ENCODE data around the gene EMX2. TPM values are rescaled to one million over a fixed set of nuclear protein-coding genes. Genes with fewer than 3 reads are reported as not detected.

EMX2 gene
- polyA plus RNA-seq, 1 donor from 2014 or later = 0.12 TPM

DNA sequence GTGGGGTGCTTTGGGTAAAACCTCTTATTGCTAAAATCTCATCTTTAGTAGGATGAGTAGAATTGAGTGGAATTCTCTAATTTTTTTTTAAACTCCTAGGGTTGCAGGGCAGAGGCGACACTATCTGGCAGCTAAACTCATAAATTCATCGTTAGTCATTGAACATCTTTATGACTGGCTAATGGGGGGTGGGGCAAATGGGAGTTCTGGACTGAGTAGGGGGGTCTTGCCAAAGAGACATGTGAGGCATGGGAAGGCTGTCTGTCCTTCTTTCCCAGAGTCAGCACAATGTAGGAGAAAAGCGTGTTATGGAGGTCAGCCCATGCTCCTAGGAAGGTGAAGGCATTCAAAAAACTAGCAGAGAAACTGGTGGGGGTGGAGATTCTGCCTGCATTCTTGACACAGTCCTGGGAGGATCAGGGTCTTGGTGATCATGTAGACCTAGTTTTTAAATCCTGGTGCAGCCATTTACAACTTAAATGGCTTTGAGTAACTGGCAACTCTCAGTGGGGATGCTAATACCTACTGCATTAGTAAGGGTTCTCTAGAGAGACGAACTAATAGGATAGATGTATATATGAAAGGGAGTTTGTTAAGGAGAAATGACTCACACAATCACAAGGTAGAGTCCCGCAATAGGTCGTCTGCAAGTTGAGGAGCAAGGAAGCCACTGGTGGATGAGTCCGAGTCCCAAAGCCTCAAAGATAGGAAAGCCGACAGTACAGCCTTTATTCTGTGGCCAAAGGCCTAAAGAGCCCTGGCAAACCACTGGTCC lies 47.7 kb downstream of the EMX2 start:
- Histone ChIP-seq H3K9me3 (ENCODE audit: low read length) (no peaks in the 10 kb centered on the region), H3K79me2 (replicated peaks; ENCODE audit: insufficient read depth, low read length) (no peaks in the 10 kb centered on the region), H3K9me2 (ENCODE audit: insufficient read depth, low read length) (no peaks in the 10 kb centered on the region), H3K4me3 (ENCODE audit: low read length) (no peak overlapping the region), H3K9ac (ENCODE audit: low read length) (no peak overlapping the region), H2AFZ (ENCODE audit: low read depth, low read length) (no peak overlapping the region), H3K27me3 (ENCODE audit: insufficient read depth, low read depth, low read length) (no peaks in the 10 kb centered on the region), H4K20me1 (ENCODE audit: insufficient read depth) (no peaks in the 10 kb centered on the region), H3K4me2 (ENCODE audit: low read length) (no peak overlapping the region), H3K36me3 (ENCODE audit: insufficient read depth, low read length) (no peaks in the 10 kb centered on the region), H3F3A (ENCODE audit: insufficient read depth, low read length, poor library complexity, severe bottlenecking) (no peaks in the 10 kb centered on the region), H3K27ac (ENCODE audit: low read length) (no peak overlapping the region)
- TF ChIP-seq POLR2AphosphoS5 (IDR thresholded peaks at IDR 0.05) = no peak
- no peak for TF ChIP-seq TAF1 (IDR thresholded peaks at IDR 0.05; ENCODE audit: low read depth)
- TF ChIP-seq SMC3 (conservative IDR thresholded peaks at IDR 0.05; ENCODE audit: poor library complexity) = no peak
- TF ChIP-seq EP300 (conservative IDR thresholded peaks at IDR 0.05; ENCODE audit: poor library complexity, severe bottlenecking) = no peak
- TF ChIP-seq, protein P1, sequence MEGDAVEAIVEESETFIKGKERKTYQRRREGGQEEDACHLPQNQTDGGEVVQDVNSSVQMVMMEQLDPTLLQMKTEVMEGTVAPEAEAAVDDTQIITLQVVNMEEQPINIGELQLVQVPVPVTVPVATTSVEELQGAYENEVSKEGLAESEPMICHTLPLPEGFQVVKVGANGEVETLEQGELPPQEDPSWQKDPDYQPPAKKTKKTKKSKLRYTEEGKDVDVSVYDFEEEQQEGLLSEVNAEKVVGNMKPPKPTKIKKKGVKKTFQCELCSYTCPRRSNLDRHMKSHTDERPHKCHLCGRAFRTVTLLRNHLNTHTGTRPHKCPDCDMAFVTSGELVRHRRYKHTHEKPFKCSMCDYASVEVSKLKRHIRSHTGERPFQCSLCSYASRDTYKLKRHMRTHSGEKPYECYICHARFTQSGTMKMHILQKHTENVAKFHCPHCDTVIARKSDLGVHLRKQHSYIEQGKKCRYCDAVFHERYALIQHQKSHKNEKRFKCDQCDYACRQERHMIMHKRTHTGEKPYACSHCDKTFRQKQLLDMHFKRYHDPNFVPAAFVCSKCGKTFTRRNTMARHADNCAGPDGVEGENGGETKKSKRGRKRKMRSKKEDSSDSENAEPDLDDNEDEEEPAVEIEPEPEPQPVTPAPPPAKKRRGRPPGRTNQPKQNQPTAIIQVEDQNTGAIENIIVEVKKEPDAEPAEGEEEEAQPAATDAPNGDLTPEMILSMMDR (IDR thresholded peaks at IDR 0.05; ENCODE audit: poor library complexity, severe bottlenecking) = no peak
- no peak for TF ChIP-seq EZH2 (IDR thresholded peaks at IDR 0.05; ENCODE audit: borderline replicate concordance, insufficient read depth, low read length, poor library complexity, severe bottlenecking)
- no peak for TF ChIP-seq REST (IDR thresholded peaks at IDR 0.05; ENCODE audit: borderline replicate concordance)
- TF ChIP-seq MXI1 (conservative IDR thresholded peaks at IDR 0.05; ENCODE audit: poor library complexity, severe bottlenecking) = no peak
- no peak for TF ChIP-seq RAD21 (conservative IDR thresholded peaks at IDR 0.05)

DNA sequence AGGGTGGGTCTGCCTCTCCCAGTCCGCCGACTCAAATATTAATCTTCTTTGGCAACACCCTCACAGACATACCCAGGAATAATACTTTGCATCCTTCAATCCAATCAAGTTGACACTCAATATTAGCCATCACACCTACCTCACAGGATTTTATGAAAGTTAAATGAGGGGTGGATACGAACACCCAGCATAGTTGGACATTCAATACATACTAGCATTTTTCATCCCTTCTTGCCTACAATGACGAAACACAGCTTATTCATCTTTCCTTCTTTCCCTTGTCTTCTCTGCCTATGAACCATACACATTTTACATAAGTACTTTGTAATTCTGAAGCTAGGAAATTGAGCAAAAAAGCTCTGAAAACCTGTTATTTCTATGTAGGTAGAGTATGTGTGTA lies 48.5 kb downstream of the EMX2 start:
- no peak for TF ChIP-seq SMC3 (conservative IDR thresholded peaks at IDR 0.05; ENCODE audit: poor library complexity)
- TF ChIP-seq TAF1 (IDR thresholded peaks at IDR 0.05; ENCODE audit: low read depth) = no peak
- no peak for TF ChIP-seq RAD21 (conservative IDR thresholded peaks at IDR 0.05)
- no peak for TF ChIP-seq EZH2 (IDR thresholded peaks at IDR 0.05; ENCODE audit: borderline replicate concordance, insufficient read depth, low read length, poor library complexity, severe bottlenecking)
- TF ChIP-seq EP300 (conservative IDR thresholded peaks at IDR 0.05; ENCODE audit: poor library complexity, severe bottlenecking) = no peak
- no peak for TF ChIP-seq POLR2AphosphoS5 (IDR thresholded peaks at IDR 0.05)
- TF ChIP-seq, protein P1 (IDR thresholded peaks at IDR 0.05; ENCODE audit: poor library complexity, severe bottlenecking) = no peak
- TF ChIP-seq REST (IDR thresholded peaks at IDR 0.05; ENCODE audit: borderline replicate concordance) = no peak
- TF ChIP-seq MXI1 (conservative IDR thresholded peaks at IDR 0.05; ENCODE audit: poor library complexity, severe bottlenecking) = no peak
- H3K79me2 ChIP-seq (replicated peaks; ENCODE audit: insufficient read depth, low read length) = no peaks in the 10 kb centered on the region

More for the DNA sequence above, 48.5 kb downstream of the EMX2 start:
- H3K9me3 ChIP-seq (ENCODE audit: low read length) = no peaks in the 10 kb centered on the region
- no peaks in the 10 kb centered on the region for H3F3A ChIP-seq (ENCODE audit: insufficient read depth, low read length, poor library complexity, severe bottlenecking)
- no peaks in the 10 kb centered on the region for H3K9me2 ChIP-seq (ENCODE audit: insufficient read depth, low read length)
- H3K4me3 ChIP-seq (ENCODE audit: low read length) = no peak overlapping the region
- H2AFZ ChIP-seq (ENCODE audit: low read depth, low read length) = no peak overlapping the region
- H3K4me2 ChIP-seq (ENCODE audit: low read length) = no peak overlapping the region
- H4K20me1 ChIP-seq (ENCODE audit: insufficient read depth) = no peaks in the 10 kb centered on the region
- no peak overlapping the region for H3K27ac ChIP-seq (ENCODE audit: low read length)
- H3K9ac ChIP-seq (ENCODE audit: low read length) = no peak overlapping the region
- H3K27me3 ChIP-seq (ENCODE audit: insufficient read depth, low read depth, low read length) = no peaks in the 10 kb centered on the region
- H3K36me3 ChIP-seq (ENCODE audit: insufficient read depth, low read length) = no peaks in the 10 kb centered on the region
